Measurements from ENCODE around the gene SMPD3.

SMPD3 gene

DNA sequence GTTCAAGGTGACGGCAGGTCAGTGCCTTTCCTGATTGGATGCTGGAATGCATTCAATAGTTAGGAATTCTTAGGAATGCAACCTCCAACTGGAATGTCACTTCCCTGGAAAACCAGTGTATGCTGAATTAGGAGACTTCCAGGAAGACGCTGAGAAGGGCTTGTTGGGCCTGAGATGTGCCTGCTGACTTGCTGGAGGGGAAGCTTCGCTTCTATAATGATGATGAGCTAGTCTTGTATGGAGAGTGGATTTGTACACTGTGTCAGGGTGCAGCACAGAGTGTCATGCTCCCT, 45.6 kb downstream of the SMPD3 start:
- DNase-seq = peak; percentile 64

DNA sequence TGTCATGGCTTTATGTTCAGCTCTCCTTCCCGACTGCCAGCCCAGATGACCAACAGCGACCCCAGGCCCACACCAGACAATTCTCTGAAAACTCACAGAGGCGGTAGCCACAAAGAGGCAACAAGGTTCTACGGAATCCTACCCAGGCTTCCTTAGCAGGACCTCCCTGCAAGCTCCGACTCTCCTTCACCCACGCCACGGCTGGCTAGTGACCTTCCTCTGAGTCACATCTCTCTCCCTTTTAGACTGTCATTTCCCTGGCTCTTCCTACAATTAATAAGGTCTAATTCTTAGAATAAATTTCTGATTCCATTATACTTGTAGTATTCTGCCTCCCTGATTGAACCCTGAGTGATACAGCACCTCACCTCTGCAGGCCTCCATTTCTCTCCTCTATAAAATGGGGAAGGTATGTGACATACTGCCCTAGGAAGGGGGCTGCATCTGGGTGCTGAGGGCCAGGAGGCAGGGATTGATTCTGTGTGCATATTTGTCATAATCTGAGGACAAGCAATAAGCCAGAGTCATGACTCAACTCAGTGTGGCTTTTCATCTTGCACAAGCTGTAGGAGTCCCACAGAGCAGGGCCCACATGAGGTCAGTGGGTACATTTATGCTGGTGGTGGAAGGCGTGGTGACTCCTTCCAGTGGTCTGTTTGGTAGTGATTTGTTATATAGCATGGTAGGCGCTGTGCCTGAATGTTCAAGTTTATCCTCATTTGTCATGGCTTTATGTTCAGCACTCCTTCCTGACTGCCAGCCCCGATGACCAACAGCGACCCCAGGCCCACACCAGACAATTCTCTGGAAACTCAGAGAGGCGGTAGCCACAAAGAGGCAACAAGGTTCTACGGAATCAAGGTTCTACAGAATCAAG, 46.2 kb downstream of the SMPD3 start:
- no peak for DNase-seq

DNA sequence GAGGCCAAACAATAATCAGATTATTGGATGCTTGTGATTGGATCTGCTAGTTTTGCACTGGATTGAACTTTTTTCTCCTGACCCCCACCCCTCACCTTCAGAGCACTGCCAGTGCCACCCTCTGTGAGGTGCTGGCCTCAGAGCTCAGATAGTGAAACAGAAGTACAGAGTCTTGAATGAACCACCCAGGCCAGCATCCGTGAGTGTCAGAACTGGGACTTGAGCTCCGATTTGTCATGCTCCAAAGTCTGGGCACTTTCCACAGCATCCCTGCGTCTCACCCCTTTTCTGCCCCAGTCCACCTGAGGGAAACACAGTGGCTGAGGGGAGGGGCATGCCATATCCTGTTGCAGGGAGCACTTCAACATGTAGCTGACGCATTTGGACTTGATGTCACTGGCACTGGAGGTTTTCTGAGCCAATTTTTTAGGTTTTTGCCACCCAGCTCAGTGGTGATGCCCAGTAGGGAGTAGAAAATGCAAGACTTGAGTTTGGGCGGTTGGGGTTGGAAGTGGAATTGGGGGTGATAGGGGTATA, 47.3 kb downstream of the SMPD3 start:
- DNase-seq = no peak

DNA sequence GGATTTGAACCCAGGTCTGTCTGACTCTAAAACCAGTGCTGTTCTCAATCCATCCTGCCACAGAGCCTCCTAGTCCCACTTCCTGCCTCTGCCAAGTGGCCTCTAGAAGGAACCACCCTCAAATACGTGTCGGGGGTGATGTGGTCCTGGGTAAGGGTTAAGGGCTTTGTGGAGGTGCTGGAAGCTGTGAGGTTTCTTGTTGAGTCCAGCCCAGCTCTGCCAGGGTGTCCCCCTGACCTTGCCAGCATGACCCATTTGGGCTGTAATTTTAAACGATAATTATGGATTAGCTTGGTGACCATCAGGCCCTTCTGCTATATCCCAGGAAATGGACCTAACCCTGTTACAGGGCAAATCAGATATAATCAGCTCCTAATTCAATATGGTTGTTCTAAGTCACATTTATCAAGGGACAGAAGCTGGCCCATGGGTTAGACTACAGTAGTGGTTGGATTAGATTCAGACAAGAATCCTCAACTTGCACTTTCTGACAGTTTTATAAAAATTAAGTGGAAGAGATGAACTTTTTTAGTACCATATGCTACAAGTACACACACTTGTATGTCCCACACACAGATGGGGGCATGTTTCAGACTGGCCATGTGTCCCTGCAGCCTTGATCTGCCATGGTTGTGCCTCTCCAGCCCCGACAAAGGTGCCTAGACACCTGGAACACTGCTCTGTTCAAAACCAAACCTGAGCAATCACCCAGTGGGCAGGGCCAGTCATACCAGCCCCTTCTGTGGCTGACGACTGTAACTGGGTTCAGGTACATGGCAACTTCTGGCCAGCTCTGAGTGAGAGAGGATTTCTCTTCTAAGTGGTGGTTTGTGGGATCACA, 48.0 kb downstream of the SMPD3 start:
- no peak for DNase-seq

DNA sequence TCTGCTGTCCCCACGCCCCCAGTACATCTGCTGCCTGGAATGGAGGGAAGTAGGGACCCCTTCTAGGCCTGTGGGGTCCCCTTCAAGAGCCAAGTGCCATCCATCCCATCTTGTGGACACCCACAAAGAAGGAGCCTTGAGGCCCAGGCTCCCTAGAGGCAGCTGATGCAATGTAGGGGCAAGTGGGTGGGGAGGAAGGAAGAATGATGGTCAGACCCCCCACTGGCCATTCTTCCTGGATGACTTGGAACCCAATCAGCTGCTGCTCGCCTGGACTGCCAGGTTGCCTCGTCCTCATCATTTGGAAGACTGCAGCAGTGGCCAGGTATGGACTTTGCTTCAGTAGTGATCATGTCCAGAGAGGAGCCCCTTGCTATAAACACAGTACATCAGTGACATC, 48.9 kb downstream of the SMPD3 start:
- DNase-seq = no peak

DNA sequence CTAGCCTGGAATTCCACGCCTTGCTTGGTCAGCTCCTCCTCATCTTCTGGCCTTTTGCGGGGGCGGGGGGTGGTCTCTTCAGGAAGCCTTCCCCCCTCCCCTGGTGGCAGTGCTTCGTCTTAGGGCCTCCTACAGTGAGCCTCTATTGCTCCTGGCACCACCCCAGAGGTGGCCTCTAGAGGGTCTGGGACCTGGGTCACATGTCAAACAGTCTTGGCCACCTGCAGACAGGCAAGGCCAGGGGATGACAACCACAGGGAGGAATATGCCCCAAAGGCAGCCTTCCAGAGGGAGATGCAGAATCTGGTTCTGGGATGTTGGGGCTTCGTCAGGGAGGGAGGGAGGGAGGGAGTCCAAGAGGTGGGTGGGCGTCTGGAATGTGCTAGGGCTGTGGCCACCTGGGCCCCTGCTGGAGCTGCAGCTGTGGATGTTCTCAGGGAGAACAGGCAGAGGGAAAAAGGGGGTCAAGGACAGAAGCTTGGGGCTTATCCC, 50.6 kb downstream of the SMPD3 start:
- no peak for DNase-seq

DNA sequence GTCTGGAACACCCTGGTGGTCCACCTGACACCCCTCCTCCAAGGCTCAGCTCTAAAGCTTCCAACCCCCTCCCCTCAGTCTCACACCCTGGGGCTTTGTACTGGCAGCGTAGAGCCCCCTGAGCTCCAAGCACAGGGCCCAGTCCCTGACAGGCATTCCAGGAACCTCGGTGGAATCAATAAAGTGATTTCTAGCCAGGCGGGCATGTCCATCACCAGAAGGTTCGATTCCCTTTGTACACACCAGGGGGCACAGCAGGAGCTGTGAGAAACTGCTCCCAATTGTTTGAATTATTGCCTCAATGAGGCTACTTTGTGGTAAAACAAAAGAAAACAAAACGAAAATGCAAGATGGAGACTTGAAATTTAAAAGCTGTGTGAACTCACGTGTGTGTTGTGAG, 51.8 kb downstream of the SMPD3 start:
- DNase-seq = no peak

DNA sequence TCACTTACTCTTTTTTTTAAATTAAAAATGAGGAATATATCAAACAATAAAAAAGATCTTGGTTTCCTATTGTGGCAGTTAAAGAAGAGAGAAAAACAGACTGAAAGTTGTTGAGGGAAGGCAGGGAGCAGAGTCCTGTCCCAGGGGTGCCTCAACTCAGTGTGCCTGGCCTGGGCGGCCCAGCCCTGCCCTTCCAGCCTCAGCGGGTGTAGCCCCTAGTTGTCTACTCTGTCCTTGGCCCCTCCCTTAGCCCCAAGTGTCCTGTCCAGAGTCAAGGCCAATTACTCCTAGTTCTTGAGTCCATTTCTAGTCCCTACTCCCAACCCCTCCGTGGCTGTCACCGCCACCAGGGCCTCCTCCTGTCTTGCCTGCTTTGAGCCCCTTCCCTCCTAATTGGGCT, 52.5 kb downstream of the SMPD3 start:
- no peak for DNase-seq

DNA sequence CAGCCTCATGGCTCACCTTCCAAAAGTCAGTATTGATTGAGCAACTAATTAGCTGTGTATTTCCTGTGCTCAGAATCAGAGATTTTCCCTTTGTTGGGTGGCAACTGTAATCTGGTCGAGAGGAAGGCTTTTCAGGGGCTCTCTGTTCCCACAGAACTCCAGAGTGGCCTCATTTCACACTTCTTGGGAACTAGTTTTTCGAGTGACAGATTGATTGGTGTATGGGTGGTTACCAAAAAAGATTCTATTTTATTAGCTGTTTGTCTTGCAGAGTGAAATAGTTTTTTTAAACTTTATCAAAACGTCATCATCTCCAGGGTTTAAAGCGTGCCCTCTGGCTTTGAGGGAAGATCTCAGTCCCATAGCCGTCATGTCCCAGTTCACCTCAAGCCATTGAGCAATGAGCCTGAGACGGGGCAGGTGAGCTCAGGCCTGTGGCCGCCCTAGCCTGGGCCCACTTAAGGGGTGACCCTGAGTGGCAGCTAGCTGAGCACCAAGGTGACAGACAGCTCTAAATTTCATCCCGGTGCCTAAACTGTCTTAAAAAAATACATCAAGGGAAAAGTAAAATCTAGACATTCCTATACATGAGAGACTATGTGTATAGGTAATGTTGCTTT, 53.0 kb downstream of the SMPD3 start:
- DNase-seq = no peak

DNA sequence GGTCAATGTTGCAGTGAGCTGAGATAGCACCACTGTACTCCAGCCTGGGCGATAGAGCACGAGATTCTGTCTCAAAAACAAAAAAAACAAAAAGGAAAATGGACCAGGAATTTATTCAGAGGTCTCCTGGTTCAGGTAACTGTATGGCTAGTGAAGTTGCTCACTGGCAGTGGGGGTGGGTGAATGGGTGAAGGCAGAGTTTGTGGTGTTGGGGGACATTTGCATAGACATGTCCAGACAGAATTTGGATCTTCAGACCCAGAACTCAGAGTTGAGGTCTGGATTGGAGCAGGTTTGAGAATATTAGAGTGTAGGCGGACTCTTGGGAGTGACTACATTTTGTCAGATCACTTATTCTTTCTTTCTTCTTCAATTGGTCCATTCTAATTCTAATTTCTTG, 55.0 kb downstream of the SMPD3 start:
- DNase-seq = no peak

DNA sequence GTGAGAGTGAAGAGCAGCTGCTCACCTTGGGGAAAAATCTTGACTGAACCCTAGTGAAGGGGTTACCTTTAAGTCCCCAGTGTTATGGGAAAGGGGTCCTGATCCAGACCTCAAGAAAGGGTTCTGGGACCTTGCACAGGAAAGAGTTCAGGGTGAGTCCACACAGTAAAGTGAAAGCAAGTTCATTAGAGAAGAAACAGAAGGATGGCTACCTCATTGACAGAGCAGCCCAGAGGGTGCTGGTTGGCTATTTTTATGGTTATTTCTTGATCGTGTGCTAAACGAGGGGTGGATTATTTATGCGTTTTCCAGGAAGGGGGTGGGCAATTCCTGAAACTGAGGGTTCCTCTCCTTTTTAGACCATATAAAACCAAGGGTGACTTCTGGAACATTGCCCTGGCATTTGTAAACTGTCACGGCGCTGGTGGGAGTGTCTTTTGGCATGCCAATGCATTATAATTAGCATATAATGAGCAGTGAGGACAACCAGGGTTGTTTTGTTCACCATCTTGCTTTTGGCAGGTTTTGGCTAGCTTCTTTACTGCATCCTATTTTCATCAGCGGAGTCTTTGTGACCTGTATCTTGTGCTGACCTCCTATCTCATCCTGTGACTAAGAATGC, 58.4 kb downstream of the SMPD3 start:
- DNase-seq = no peak

DNA sequence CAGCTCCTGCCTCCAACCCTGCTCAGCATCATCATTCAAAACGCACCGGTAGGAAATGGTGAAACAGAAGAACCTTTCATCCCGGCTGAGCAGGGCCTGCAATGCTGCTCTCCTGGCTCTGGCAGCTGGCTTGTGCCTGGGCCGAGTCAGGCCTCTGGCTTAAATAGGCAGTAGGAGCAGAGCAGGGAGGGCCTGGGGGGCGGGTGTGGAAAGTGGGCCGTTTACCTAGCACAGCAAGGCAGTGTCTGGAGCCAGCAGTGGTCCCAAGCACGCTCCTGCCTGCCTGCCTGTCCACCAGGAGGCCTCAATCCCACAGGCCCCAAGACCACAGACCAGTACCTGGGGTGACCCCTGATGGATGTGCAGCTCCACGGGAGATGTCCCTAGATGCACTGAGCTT, 59.3 kb downstream of the SMPD3 start:
- peak; percentile 85 for DNase-seq

DNA sequence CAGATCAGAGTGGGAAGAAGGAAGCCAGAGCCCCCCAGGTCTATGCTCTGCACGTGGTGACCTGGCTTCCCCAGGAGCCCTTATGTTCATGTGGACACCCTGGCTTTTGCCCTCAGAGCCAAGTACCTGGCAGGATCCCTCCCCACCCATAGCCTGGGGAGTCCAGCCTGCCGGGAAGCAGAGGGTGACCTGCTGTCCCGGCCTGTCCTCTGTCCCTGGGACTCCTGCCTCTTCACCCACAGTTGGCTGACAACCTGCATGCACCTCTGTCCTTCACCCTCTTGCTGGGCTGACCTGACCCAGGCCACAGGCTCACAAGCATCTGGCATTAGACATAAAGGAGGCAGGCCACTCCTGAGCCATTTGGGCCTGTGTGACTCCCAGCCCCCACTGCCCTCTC, 60.2 kb downstream of the SMPD3 start:
- no peak for DNase-seq

DNA sequence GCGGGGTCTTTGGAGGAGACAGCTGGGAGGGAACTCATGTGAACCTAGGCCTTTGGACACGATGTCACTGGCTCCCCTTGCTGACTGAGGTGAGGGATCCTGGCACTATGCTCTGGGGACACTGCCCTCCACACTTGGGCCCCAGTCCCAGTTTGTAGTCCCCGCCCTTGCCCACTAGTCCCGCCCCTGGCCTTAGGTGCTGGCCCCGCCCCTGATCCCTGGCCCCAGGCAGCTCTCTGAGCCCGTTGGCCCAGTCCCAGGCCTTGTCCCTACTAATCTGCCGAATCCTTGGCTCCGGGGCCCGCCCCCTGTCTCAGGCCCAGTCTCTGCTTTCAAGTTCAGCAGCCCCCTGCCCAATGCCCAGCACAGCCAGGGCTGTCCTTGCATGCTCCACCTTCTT, 61.0 kb downstream of the SMPD3 start:
- no peak for DNase-seq

DNA sequence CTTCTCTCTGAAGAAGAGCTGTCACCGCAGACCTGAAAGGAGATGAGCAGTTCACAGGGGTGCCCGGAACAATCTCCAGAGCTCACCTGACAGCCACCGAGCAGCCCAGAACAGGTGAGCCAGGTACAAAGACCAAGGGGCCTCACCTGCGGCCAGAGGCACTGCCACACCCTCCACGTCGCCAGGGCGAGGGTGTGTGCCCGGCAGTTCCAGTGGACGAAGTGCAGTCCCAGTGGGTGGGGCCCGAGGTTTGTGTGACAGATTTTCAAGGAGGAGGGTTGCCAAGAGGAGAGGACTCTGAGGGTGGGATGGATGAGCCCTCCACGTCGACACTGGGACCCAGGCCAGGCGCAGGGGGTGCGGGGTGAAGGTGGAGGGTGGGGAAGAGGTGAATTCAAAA, 61.7 kb downstream of the SMPD3 start:
- DNase-seq = no peak

DNA sequence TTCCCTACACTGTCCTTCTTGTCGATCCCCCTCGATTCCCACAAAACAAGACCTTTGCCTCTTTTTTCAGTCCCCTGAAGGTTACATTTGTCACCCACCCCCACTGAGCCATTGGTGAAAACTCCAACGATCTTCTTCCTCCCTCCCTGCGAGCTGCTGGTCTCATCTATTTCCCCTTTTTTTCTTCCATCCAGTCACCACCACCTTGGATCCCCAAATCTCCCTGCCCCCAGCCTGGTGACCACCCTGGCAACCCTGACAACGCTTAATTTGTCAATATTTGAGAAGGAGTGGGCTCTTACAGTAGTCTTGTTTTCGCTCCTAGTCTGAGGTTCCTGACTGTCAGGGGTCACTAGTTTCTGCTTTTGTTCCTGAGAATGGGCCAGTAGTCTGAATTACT, 62.9 kb downstream of the SMPD3 start:
- no peak for DNase-seq

DNA sequence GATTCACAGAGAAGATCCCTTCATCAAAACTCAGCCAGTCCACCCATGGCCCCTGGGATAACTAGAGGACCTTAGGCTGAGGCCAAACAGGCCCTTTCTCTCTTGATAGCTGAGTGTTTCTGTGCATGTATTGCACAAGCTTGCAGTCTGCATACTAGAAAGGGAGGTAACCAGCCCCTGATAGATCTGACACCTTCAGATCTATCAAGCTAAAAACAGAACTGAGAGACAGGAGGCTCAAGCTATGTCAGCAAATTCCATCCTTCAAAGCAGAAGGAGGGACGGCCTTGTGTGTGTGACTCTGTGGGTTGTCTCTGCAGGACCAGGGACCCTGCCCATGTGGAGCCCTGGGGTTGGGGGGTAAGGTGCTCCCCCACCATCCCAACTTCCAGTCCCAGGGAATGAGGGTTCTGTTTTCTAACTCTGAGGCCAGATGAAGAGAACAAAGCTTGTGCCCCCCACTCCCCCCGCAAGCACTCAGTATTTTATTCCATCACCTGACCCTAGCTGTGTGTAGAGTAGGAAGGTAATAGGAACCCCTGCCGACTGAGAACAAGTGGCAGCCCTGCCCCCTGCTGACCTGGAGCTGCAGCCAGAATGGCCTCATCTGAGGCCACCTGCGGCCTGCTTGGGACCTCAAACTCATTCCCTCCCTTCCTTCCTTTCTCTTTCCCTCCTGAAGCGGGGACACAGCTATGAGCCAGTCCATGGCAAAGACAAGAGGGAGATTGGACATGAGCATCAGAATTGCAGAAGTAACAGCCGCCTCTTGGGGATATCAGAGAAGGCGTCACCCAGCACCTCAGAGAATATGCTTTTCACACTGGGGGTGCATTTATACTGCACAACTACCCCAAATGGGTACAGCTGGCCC, 63.8 kb downstream of the SMPD3 start:
- no peak for DNase-seq

DNA sequence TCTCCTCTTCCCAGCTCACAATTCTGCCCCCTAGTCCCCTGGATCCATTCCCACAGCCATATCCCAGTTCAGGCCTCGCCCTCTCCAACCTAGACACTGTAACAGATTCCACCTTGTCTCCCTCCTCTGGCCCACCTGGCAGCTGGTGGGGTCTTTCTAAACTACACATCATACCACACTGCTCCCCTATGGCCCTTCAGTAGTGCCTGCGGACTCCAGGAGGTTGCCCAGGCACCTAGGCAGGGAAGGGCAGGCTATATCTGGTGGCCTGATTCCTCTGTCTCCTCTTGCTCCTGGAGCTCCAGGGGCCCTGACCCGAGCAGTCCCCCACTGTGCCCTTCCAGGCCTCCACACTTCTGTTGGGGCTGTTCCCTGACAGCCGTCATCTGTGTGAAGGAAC, 64.5 kb downstream of the SMPD3 start:
- no peak for DNase-seq

DNA sequence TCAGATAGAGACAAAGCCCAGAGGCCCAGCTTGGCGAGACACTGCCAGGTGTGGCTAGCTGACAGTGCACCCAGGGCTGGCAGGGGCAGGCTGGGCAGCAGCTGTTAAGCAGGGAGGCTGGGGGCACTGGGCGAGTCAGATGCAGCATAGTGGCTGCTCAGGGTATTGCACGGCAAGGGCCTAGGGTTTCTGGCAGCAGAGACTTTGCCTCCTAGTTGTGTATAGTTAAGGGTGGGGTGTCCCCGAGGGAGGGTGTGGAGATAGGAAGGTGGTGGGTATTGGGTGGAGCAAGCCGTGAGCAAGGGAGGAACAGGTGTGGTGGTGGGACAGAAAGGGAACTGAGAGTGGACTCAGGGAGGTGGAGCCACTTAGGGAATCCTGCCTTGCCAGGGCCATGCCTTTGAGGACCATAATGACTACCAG, 66.0 kb downstream of the SMPD3 start:
- DNase-seq = no peak

DNA sequence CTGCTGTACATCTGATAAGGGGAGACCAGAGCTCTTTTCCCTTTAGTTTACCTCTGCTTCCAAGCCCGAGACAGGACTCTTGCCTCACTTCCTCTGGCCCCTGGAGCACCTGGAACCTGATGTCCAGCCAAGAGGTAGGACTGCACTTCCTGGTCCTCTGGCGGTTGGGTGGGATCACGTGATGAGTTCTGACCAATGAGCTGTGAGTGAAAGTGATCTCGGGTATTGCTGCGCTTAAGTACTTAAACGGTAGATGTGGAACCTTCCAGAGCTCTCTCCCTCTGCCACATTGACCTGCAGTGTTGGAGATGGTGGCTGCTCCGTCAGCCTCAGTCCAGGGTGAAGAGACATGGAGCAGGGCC, 67.0 kb downstream of the SMPD3 start:
- DNase-seq = no peak

DNA sequence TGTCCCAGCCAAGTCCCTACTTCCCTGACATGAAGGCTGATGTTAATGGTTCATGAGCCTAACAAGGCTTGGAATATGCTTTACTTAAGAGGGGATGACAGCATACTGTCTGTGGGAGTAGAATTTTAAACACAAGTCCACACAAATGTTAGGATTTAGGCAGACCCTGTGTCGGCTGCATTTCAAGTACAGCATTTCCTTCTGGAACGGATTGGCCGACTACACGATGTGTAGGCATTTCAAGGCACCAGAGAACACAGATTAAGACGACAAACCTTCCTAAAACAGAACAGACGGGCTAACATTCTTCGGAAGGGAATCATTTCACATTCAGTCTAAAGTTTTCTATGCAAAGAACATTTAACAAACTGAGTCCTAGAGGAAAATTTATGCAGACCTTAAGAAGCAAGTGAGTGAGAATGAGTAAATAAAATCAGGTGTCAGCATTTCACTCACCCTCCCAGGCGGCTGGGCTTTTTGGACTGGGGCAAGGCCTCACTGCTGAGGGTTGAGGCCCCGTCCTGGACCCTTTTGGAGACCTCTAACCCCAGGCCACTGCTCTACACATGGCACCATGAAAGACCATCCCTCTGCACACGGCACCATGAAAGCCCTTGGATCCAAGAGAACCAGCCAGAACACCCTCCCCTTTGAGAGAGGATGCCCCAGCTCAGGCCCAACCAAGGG, 67.5 kb downstream of the SMPD3 start:
- no peak for DNase-seq

DNA sequence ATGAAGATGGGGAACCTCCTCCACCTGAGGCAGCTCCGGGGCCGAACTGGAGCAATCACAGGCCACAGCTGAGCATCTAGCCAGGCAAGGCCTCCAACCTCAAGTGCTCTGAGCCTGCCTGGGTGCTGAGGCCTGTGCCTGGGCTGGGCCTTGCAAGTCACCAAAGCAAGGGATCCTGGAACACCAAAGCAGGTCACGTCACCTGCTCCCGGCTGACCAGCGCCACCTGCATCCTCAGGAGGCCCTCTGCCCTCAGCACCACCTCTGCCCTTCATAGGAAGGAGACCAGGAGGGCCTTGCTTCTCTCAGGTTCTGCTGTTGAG, 68.0 kb downstream of the SMPD3 start:
- no peak for DNase-seq

Data from islet precursor cell (in vitro differentiated cells).